ACC112 (cell line): ENCODE data around the gene MCTS1.

ENCODE experiments used
- H2AFZ ChIP-seq: fragments of 200-600 bp; sonication (generic); one replicate; pipeline ENCODE4 v1.6.0; 2017; ENCODE audit warnings: antibody characterized with exemption, low read length; ENCODE audit not compliant: unreplicated experiment
- H3K27ac ChIP-seq: fragments of 200-600 bp; sonication (generic); 2 replicates; pipeline ENCODE4 v1.5.1; 2014; ENCODE audit warnings: low read depth, mild to moderate bottlenecking, antibody characterized with exemption, low read length, moderate library complexity
- H3K27me3 ChIP-seq: fragments of 200-600 bp; sonication (generic); 2 replicates; pipeline ENCODE4 v1.6.1; 2014; ENCODE audit warnings: mild to moderate bottlenecking, antibody characterized with exemption, low read length, moderate library complexity, mixed read lengths; ENCODE audit not compliant: insufficient read depth
- H3K36me3 ChIP-seq: fragments of 200-600 bp; sonication (generic); 2 replicates; pipeline ENCODE4 v1.6.1; 2016; ENCODE audit warnings: mild to moderate bottlenecking, antibody characterized with exemption, low read length, moderate library complexity, mixed read lengths; ENCODE audit not compliant: insufficient read depth
- H3K4me1 ChIP-seq: fragments of 200-600 bp; sonication (generic); one replicate; pipeline ENCODE4 v1.6.1; 2016; ENCODE audit warnings: low read length, mixed read lengths; ENCODE audit not compliant: insufficient read depth, unreplicated experiment, control insufficient read depth
- H3K4me3 ChIP-seq: fragments of 200-600 bp; sonication (generic); 2 replicates; pipeline ENCODE4 v1.5.1; 2014; ENCODE audit warnings: mild to moderate bottlenecking, low read depth, low read length
- H3K79me2 ChIP-seq: fragments of 200-600 bp; sonication (generic); one replicate; pipeline ENCODE4 v1.6.0; 2016; ENCODE audit warnings: low read length; ENCODE audit not compliant: control insufficient read depth, unreplicated experiment, insufficient read depth

MCTS1 gene, protein sequence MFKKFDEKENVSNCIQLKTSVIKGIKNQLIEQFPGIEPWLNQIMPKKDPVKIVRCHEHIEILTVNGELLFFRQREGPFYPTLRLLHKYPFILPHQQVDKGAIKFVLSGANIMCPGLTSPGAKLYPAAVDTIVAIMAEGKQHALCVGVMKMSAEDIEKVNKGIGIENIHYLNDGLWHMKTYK

GRCh38 chrX:120603707-120604360 lies at the start of gene MCTS1:
Gene MCTS1 (plus strand): TSS chrX:120604101. CDS start chrX:120604237, 136 bp downstream.
- peak within 1 kb of the TSS; percentile 91 for H2AFZ ChIP-seq
- H3K27ac ChIP-seq: peak within 1 kb of the TSS; percentile 96
- H3K36me3 ChIP-seq: no peaks in the 10 kb centered on the region; the same call in 1 of the 2 replicates
- H3K4me1 ChIP-seq: peaks cover 5% of the 10 kb centered on the region
- no peaks in the 10 kb centered on the region for H3K27me3 ChIP-seq
- peaks cover 25% of the 10 kb centered on the region for H3K79me2 ChIP-seq
- H3K4me3 ChIP-seq: peak within 1 kb of the TSS; percentile 96

DNA sequence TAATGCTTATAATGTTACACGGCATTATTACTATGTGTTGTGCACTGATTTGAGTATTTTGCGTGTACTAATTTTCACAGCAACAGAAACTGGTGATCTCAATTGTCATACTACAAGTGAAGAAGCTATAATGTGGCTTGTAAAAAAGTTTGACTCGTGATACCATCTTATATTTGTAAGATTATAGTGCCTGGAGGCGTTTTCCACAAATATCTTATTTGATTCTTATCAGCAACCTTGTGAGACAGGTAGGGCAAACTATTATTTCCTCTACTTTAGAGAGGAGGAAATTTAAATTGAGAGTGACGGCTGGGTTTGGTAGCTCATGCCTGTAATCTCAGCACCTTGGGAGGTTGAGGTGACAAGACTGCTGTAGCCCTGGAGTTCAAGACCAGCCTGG lies 47.6 kb upstream of the MCTS1 start:
- Histone ChIP-seq H3K27me3 (no peaks in the 10 kb centered on the region), H3K4me1 (peaks cover 33% of the 10 kb centered on the region), H3K4me3 (peak overlapping the region; percentile 54), H3K36me3 (peaks cover 35% of the 10 kb centered on the region), H3K79me2 (peaks cover 82% of the 10 kb centered on the region), H3K27ac (no peak overlapping the region), H2AFZ (no peak overlapping the region)

DNA sequence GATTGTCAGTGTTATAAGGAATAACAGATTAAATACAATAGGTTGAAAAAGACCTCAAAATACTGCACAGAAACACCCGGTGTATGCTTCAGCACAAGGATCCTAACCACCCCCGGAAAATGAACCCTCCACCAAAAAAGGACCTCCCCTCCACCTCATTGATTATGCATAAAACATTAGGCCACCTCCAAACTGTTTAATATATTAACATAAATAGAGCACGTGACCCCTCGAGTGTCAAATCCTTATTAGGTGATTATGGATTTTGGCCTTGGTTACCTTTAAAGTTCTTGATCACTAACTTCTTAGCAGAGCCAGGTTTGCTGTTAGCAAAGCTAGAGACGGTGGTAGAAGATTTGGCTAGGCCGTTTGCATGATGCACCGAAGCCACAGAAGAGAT lies 44.1 kb upstream of the MCTS1 start:
- Histone ChIP-seq H2AFZ (no peak overlapping the region), H3K27ac (peak overlapping the region; percentile 99)

DNA sequence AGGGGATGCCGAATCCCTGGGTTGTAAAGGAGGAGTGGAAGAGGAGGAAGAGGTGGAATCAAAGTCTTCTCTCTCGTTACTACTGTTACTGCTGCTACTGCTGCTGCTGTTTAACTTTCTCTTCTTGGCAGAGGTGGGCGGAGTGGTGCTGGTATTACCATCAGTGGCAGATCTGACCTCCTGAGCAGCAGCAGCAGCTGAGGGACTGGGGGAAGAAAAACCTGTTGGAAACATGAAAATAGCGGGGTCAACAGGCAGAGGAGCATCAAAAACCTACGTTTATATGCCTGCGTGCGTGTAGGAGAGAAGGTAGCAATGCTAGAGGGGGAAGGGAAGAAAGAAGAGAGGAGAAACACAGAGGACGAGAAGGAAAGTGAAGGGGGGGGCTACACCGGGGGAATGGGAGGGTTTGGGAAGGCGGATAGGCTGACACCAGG lies 43.5 kb upstream of the MCTS1 start:
- peaks cover 18% of the 10 kb centered on the region for H3K36me3 ChIP-seq
- peak overlapping the region; percentile 99 for H3K27ac ChIP-seq
- H3K4me3 ChIP-seq: peak overlapping the region; percentile 98
- peaks cover 17% of the 10 kb centered on the region for H3K4me1 ChIP-seq
- H3K27me3 ChIP-seq: no peaks in the 10 kb centered on the region
- no peak overlapping the region for H2AFZ ChIP-seq
- H3K79me2 ChIP-seq: peaks cover 57% of the 10 kb centered on the region

More for the DNA sequence above, 44.1 kb upstream of the MCTS1 start:
- Histone ChIP-seq H3K79me2 (peaks cover 62% of the 10 kb centered on the region), H3K4me3 (peak overlapping the region; percentile 98), H3K36me3 (peaks cover 21% of the 10 kb centered on the region), H3K4me1 (peaks cover 18% of the 10 kb centered on the region), H3K27me3 (no peaks in the 10 kb centered on the region)

DNA sequence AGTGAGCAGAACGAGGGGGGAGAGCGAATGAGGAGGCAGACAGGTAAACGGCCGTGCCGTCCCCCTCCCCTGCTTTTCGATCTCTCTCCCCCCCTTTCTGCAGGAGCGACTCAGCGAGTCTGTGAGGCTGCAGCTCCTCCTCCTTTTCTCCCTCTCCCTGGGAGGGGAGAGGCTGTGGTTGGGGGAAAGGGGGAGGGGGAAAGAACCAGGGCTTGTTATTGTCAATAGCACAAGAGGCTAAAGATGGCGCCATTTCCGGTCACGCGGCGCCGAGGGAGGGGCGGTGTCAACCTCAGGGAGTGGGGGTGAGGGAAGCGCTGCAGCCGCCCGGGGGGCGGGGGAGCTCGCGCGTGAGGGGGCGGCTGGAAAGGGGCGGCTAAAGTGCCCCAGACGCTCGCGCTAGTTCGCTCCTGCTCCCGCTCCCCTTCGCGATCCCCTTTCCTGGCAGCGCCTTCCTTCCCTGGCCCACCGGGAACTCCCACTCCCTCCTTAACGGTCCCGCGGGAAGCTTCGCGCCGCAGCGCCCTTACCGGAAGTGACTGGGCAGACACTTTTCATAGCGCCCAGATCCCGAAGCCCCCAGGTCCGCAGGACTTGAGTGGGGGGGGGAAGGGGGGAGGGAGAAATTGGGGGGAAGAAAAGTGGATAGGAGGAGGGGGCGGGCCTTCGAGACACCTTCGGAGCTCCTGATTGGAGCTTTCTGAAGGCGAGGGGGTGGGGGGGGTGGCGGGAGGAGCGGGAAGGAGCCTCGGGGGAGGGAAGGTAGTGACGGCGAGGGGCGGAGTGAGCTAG lies 42.9 kb upstream of the MCTS1 start, which contains the start of gene CUL4B:
TSS of gene CUL4B (minus strand) at position 121 of the 792 bp plus-strand sequence. CDS start 324 bp downstream, outside the sequence.
- peak within 1 kb of the TSS; percentile 98 for H3K4me3 ChIP-seq
- H3K4me1 ChIP-seq: peaks cover 15% of the 10 kb centered on the region
- H2AFZ ChIP-seq: no peak within 1 kb of the TSS
- H3K27ac ChIP-seq: peak within 1 kb of the TSS; percentile 99
- peaks cover 52% of the 10 kb centered on the region for H3K79me2 ChIP-seq
- no peaks in the 10 kb centered on the region for H3K27me3 ChIP-seq
- peaks cover 17% of the 10 kb centered on the region for H3K36me3 ChIP-seq

DNA sequence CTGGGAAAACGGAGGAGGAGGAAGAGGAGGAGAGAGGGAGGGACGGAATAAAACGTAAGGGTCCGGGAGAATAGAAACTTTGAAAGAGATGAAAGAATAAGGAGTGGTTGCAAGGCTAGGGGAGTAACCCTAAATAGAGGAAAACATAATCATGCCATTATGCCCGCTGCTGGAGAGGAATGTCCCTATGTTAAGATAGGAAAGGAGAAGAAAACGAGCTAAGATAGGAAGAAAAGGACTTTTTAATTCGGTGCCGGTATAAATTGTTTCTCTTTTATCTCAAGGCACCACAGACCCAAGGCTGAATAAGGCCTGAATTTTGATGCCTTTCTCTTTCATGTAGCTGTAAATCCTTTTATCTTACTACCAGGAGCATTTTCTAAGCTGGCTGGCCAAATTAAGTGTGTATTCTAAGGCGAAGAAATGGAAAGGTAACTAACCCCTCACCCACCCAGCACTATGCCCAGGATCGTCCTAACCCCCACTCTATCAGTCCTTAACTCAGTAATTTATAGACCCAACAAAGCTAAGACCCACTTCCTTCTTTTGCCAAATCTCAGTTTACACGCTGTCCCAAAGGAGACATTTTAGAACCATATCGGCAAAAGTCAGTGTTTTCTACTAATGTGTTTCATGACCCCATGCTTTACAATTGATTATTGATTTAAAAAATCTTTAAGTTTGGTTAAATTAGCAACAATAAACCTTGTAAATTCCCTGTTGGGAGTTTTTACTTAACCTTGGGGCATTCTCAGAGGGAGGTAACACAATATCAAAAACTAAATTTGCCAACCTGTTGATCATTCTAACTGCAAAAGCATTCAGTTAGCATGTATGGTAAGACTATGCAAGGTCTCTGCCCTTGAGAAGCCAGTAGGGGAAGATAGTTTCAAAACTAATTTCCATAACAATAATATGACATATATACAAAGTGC lies 42.0 kb upstream of the MCTS1 start:
- peaks cover 13% of the 10 kb centered on the region for H3K36me3 ChIP-seq
- H3K27ac ChIP-seq: peak overlapping the region; percentile 99

GRCh38 chrX:120562569-120562926 lies 41.4 kb upstream of the MCTS1 start:
- Histone ChIP-seq H2AFZ (no peak overlapping the region), H3K79me2 (peaks cover 39% of the 10 kb centered on the region), H3K36me3 (peaks cover 8% of the 10 kb centered on the region), H3K4me1 (peaks cover 11% of the 10 kb centered on the region), H3K27me3 (no peaks in the 10 kb centered on the region), H3K4me3 (peak overlapping the region; percentile 98), H3K27ac (peak overlapping the region; percentile 99; the same call in 1 of the 2 replicates)

More for the DNA sequence above, 42.0 kb upstream of the MCTS1 start:
- peaks cover 45% of the 10 kb centered on the region for H3K79me2 ChIP-seq
- no peaks in the 10 kb centered on the region for H3K27me3 ChIP-seq
- peaks cover 12% of the 10 kb centered on the region for H3K4me1 ChIP-seq
- H3K4me3 ChIP-seq: peak overlapping the region; percentile 98
- no peak overlapping the region for H2AFZ ChIP-seq

DNA sequence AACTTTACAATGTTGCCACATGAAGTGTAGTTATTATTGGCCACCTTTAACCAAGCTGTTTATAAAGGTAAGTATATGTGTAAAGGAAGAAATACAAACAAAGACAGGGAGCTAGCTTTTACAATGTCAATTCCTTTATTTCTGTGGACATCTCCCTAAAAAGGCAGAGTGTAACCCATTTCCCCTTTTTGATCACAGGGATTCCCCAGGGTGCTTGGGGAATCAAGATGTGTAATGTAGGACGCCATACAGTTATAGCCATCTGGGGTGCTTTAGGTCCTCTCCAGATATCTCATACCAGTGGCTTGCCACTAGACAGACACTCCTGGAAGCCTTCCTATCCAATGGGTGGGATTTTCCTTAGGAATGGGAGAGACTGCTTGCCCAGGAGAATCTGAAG lies 39.0 kb upstream of the MCTS1 start:
- no peaks in the 10 kb centered on the region for H3K27me3 ChIP-seq
- peaks cover 15% of the 10 kb centered on the region for H3K79me2 ChIP-seq
- peaks cover 9% of the 10 kb centered on the region for H3K4me1 ChIP-seq
- H2AFZ ChIP-seq: no peak overlapping the region
- no peak overlapping the region for H3K27ac ChIP-seq
- no peaks in the 10 kb centered on the region for H3K36me3 ChIP-seq
- no peak overlapping the region for H3K4me3 ChIP-seq

GRCh38 chrX:120566817-120567216 lies 37.1 kb upstream of the MCTS1 start:
- H3K27me3 ChIP-seq: no peaks in the 10 kb centered on the region
- no peak overlapping the region for H3K27ac ChIP-seq
- H2AFZ ChIP-seq: no peak overlapping the region
- H3K79me2 ChIP-seq: peaks cover 8% of the 10 kb centered on the region
- H3K4me1 ChIP-seq: peaks cover 9% of the 10 kb centered on the region
- no peaks in the 10 kb centered on the region for H3K36me3 ChIP-seq
- no peak overlapping the region for H3K4me3 ChIP-seq

- no peaks in the 10 kb centered on the region for H3K36me3 ChIP-seq
- no peak overlapping the region for H3K4me3 ChIP-seq
- H2AFZ ChIP-seq: no peak overlapping the region
- H3K79me2 ChIP-seq: no peaks in the 10 kb centered on the region
- H3K27ac ChIP-seq: no peak overlapping the region
- no peaks in the 10 kb centered on the region for H3K27me3 ChIP-seq
- peaks cover under 1% of the 10 kb centered on the region for H3K4me1 ChIP-seq
Measured at GRCh38 chrX:120568035-120568434, 35.9 kb upstream of the MCTS1 start.
